Left lung (tissue), 10 donors: Measurements from ENCODE around the gene RAPGEF1. TPM values are rescaled to one million over a fixed set of nuclear protein-coding genes. Genes with fewer than 3 reads are reported as not detected.

Experiments
- ATAC-seq: fragments of 200-7000 bp; cut with Tn5 transposase; one replicate; pipeline ENCODE4 v1.9.1; 2020; ENCODE audit warnings: moderate library complexity
- DNase-seq, 4 donors: peaks; one replicate each; pipeline ENCODE4 v3.0.0-alpha.2; 2013 to 2020
- H3K27ac ChIP-seq, 2 donors: fragments of 200-600 bp; sonication (generic) in 1 of 2; one replicate each; pipeline versions ENCODE4 v1.5.0 to v1.8.0; 2020 to 2021
- H3K27me3 ChIP-seq, 2 donors: fragments of 200-600 bp; sonication (generic) in 1 of 2; one replicate each; pipeline versions ENCODE4 v1.5.0 to v1.8.0; 2020 to 2021
- H3K36me3 ChIP-seq, 2 donors: fragments of 200-600 bp; sonication (generic) in 1 of 2; one replicate each; pipeline versions ENCODE4 v1.5.0 to v1.8.0; 2020 to 2021
- H3K4me1 ChIP-seq, 2 donors: fragments of 200-600 bp; one replicate each; pipeline ENCODE4 v1.8.0; 2021
- H3K4me3 ChIP-seq, 2 donors: fragments of 200-600 bp; sonication (generic) in 1 of 2; one replicate each; pipeline versions ENCODE4 v1.5.0 to v1.8.0; 2020 to 2021; ENCODE audit warnings: mild to moderate bottlenecking in 1 of 2
- H3K9me3 ChIP-seq, 2 donors: fragments of 200-600 bp; sonication (generic) in 1 of 2; one replicate each; pipeline versions ENCODE4 v1.5.0 to v1.8.0; 2020 to 2021
- intact Hi-C, 2 donors: fragments of 100-400 bp; cut with DNase I; formaldehyde crosslinking; loops; one replicate each; pipeline versions ENCODE4 v1.11.2 to v1.14.2; 2022
- polyA plus RNA-seq, 6 donors: library from polyadenylated mRNA; unstranded; fragments of 120-200 nt; gene quantifications; one replicate each; pipeline ENCODE4 v1.2.1, GENCODE V29; 2013; ENCODE audit not compliant: insufficient read length in 6 of 6
- total RNA-seq, 2 donors: library from RNA; stranded (reverse); fragmentation: NEBNext Ultra II Directional; extraction: Animal tissue kit (Norgen Biotek cat#: 25700); gene quantifications; one replicate each; pipeline ENCODE4 v1.2.1, GENCODE V29; 2021
- TF ChIP-seq, protein P1 (sequence below), 2 donors: fragments of 200-600 bp; sonication (generic) in 1 of 2; IDR thresholded peaks; one replicate each; pipeline versions ENCODE4 v1.5.0 to v1.8.0; 2021; ENCODE audit warnings: antibody characterized with exemption in 2 of 2
- donor health status: DM: no; HTN: yes; CAD: no.
- donor health status: DM: no; HTN: no; CAD: no.

RAPGEF1 gene
- total and polyA plus RNA-seq, 8 donors = 37.5 to 112 (median 45.6) TPM

DNA sequence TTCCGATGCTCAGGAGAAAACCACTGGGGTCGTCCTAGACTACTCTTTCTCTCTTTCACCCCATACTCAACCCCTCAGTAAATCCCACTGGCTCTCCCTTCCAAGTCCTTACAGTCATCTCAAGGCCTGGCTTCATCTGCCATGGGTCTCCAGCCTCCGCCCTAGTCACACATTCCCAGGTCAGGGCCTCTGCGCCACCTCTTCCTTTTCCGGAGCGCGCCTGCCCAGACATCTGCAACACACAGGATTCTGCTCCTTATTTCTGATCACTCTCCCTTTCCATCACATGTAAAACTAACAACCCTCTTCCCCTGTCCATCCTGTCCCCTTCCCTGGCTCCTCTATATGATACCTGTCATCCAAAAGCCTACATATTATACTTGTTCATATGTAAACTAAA, 39.8 kb downstream of the RAPGEF1 start:
- peak overlapping the region; percentile 10 to 54 for H3K27ac ChIP-seq
- intact Hi-C loops = no loop called here
- H3K36me3 ChIP-seq = no peaks in the 10 kb centered on the region
- no peaks in the 10 kb centered on the region for H3K9me3 ChIP-seq
- DNase-seq (no peak), ATAC-seq (no peak)
- peaks cover 12 to 91% of the 10 kb centered on the region in 2 donors for H3K4me1 ChIP-seq
- H3K27me3 ChIP-seq = no peaks in the 10 kb centered on the region
- TF ChIP-seq, protein P1, sequence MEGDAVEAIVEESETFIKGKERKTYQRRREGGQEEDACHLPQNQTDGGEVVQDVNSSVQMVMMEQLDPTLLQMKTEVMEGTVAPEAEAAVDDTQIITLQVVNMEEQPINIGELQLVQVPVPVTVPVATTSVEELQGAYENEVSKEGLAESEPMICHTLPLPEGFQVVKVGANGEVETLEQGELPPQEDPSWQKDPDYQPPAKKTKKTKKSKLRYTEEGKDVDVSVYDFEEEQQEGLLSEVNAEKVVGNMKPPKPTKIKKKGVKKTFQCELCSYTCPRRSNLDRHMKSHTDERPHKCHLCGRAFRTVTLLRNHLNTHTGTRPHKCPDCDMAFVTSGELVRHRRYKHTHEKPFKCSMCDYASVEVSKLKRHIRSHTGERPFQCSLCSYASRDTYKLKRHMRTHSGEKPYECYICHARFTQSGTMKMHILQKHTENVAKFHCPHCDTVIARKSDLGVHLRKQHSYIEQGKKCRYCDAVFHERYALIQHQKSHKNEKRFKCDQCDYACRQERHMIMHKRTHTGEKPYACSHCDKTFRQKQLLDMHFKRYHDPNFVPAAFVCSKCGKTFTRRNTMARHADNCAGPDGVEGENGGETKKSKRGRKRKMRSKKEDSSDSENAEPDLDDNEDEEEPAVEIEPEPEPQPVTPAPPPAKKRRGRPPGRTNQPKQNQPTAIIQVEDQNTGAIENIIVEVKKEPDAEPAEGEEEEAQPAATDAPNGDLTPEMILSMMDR (IDR thresholded peaks at IDR 0.05) = no peak
- no peak overlapping the region for H3K4me3 ChIP-seq

DNA sequence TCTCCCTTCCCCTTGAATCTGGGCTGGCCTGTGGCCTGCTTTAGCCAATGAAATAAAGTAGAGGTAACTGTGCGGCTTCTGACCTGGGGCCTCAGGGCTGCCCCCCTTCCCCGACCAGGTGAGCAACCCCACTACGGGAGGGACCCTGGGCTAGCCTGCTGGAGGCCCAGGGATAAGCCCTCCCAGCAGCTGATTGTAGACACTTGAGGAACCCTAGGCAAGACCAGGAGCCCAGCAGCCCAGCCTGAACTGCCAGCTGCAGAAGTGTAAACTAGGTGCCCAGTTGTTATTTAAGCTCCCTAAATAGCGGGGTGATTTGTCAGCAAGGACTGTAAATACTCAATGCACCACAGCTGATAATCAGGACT, 41.3 kb downstream of the RAPGEF1 start:
- ATAC-seq (no peak), DNase-seq (no peak)
- Histone ChIP-seq H3K36me3 (no peaks in the 10 kb centered on the region), H3K4me3 (no peak overlapping the region), H3K9me3 (no peaks in the 10 kb centered on the region), H3K27me3 (no peaks in the 10 kb centered on the region), H3K4me1 (peaks cover 16 to 84% of the 10 kb centered on the region in 2 donors), H3K27ac (peak overlapping the region in 1 of 2 donors; percentile 60)
- TF ChIP-seq, protein P1 (IDR thresholded peaks at IDR 0.05) = no peak
- intact Hi-C loops = no loop called here

DNA sequence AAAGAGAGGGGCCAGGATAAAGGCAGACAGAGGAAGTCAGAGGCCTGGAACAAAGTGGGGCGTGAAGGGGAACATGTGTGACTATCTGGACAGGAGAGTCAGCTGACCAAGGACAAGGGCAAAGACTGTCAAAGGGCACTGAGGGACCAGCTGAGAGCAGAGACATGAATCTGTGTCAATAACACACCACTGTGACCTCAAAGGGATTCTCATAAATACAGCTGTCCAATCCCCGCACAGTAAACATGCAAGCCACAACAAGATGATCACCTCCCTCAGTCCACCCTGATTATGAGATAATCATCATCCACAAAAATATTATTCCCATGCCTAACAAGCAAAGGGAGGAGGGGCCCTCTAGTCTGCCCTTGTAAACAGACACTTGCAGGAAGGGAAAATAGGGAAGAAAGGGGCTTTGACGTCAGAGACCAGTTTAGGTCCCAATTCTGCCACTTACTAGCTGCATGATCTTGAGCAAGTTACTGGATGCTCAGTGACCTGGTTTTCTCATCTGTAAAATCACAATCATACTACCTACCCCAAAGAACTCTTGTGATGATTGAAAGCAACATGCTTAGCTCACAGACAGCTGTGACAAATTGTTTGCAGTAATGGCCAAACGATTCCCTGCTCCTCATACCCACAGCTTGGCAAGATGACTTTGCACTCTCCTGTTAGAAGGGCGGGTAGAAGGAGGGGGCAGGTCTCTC, 41.8 kb downstream of the RAPGEF1 start:
- DNase-seq (no peak), ATAC-seq (no peak)
- Histone ChIP-seq H3K27ac (peak overlapping the region in 1 of 2 donors; percentile 60), H3K4me3 (no peak overlapping the region), H3K4me1 (peaks cover 16 to 79% of the 10 kb centered on the region in 2 donors), H3K27me3 (no peaks in the 10 kb centered on the region), H3K9me3 (no peaks in the 10 kb centered on the region), H3K36me3 (no peaks in the 10 kb centered on the region)
- TF ChIP-seq, protein P1 (IDR thresholded peaks at IDR 0.05) = no peak
- intact Hi-C loops = no loop called here

DNA sequence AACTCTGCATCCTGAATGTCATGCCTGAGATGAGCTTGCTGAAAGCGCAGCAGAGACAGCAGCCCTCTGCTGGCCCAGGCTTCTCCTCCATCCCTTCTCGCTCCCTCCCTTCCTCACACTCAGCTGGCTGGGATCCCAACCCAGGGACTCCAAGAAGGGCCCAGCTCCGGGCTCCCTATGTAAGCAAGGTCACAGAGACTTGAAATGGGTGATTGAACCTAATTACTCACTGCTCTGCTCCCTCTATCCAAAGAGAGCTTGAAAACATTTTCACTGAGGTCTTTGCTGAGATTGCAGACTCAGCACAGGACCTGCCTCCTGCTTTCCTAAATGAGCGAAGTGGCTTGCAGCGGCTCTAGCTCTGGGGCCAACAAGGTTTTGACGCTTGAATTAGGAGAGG, 42.8 kb downstream of the RAPGEF1 start:
- TF ChIP-seq, protein P1 (IDR thresholded peaks at IDR 0.05) = no peak
- ATAC-seq = peak; percentile 44
- DNase-seq = peak in 1 of 4 donors; percentile 72

DNA sequence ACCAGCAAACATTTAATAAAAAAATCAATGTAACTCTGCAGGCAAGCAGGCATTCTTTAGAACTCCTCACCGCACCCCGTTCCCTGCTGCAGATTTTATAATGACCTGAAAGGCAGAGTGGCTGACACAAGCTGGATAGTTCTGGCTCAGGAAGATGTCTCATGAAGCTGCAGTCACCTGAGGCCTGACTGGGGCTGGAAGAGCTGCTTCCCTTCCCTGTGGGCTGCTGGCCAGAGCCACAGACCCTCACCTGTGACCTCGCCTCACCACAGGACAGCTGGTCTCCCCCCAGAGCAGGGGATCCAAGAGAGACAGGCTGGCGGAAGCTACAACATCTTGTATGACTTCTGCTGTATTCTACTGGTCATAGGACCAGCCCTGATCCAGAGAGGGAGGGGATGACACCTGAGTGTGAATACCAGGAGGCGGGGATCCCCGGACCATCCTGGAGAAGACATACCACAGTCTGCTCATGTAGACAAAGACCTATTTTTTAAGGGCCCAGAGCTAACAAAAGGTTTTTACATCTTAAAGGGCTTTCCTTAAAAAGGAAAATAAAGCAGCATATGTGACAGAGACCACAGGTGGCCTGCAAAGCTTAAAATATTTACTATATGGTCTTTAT, 43.9 kb downstream of the RAPGEF1 start:
- H3K4me3 ChIP-seq = no peak overlapping the region
- DNase-seq (no peak), ATAC-seq (no peak)
- H3K4me1 ChIP-seq = peaks cover 16 to 79% of the 10 kb centered on the region in 2 donors
- TF ChIP-seq, protein P1 (IDR thresholded peaks at IDR 0.05) = no peak
- no peaks in the 10 kb centered on the region for H3K36me3 ChIP-seq
- no peaks in the 10 kb centered on the region for H3K9me3 ChIP-seq
- no peak overlapping the region for H3K27ac ChIP-seq
- H3K27me3 ChIP-seq = no peaks in the 10 kb centered on the region
- intact Hi-C loops = no loop called here

More for the DNA sequence above, 42.8 kb downstream of the RAPGEF1 start:
- Histone ChIP-seq H3K9me3 (no peaks in the 10 kb centered on the region), H3K36me3 (no peaks in the 10 kb centered on the region), H3K27me3 (no peaks in the 10 kb centered on the region), H3K4me1 (peaks cover 16 to 79% of the 10 kb centered on the region in 2 donors), H3K27ac (peak overlapping the region in 1 of 2 donors; percentile 60), H3K4me3 (no peak overlapping the region)
- intact Hi-C loops = no loop called here
